Esophagus muscularis mucosa (tissue), 4 donors: Measurements from ENCODE around the gene DEDD. TPM values are rescaled to one million over a fixed set of nuclear protein-coding genes. Genes with fewer than 3 reads are reported as not detected.

Experiments
- DNase-seq: peaks from one replicate; pipeline ENCODE4 v3.0.0-alpha.2; 2017; ENCODE audit errors: extremely low spot score
- H3K27ac ChIP-seq, 4 donors: fragments of 200-600 bp; sonication (generic); replicated peaks in 1 of 4; 1 replicate in 3 of 4; 2 replicates in 1 of 4; pipeline ENCODE4 v1.5.1; 2016 to 2019; ENCODE audit warnings: mild to moderate bottlenecking in 1 of 4
- H3K27me3 ChIP-seq, 4 donors: fragments of 200-600 bp; sonication (generic); one replicate each; pipeline versions ENCODE4 v1.5.1 to v1.6.0; 2016 to 2019
- H3K36me3 ChIP-seq, 4 donors: fragments of 200-600 bp; sonication (generic); one replicate each; pipeline ENCODE4 v1.5.1; 2016 to 2019
- H3K4me1 ChIP-seq, 4 donors: fragments of 200-600 bp; sonication (generic); one replicate each; pipeline ENCODE4 v1.5.1; 2016 to 2019
- H3K4me3 ChIP-seq, 4 donors: fragments of 200-600 bp; sonication (generic); 1 replicate in 2 of 4; 2 replicates in 2 of 4; pipeline ENCODE4 v1.5.1; 2016 to 2019; ENCODE audit warnings: mild to moderate bottlenecking in 4 of 4, moderate library complexity in 1 of 4
- H3K9me3 ChIP-seq, 4 donors: fragments of 200-600 bp; sonication (generic); 1 replicate in 3 of 4; 2 replicates in 1 of 4; pipeline ENCODE4 v1.5.1; 2016 to 2019
- CTCF ChIP-seq, 3 experiments: fragments of 200-600 bp in 2 of 3; fragments of 450-650 bp in 1 of 3; sonication (generic) in 2 of 3; IDR thresholded peaks; one replicate each; pipeline ENCODE4 v1.5.1; 2017 to 2019; ENCODE audit warnings: antibody characterized with exemption in 3 of 3, mild to moderate bottlenecking in 2 of 3, moderate library complexity in 1 of 3
- EP300 ChIP-seq: sonication (generic); formaldehyde crosslinking; IDR thresholded peaks from one replicate; pipeline ENCODE4 v1.6.1; 2017; ENCODE audit warnings: antibody characterized with exemption
- POLR2A ChIP-seq: fragments of 450-650 bp; IDR thresholded peaks from one replicate; pipeline ENCODE4 v1.6.1; 2017; ENCODE audit warnings: antibody characterized with exemption, moderate library complexity, mild to moderate bottlenecking, low read depth
- POLR2AphosphoS5 ChIP-seq, 2 donors: sonication (generic); formaldehyde crosslinking; IDR thresholded peaks; one replicate each; pipeline ENCODE4 v1.6.1; 2017; ENCODE audit warnings: antibody characterized with exemption in 2 of 2
- WGBS: methylation state at CpG from one replicate; pipeline ENCODE4 v1.1.5; 2018; 5-methylcytosine and 5-hydroxymethylcytosine counted together
- intact Hi-C: fragments of 100-400 bp; cut with DNase I; formaldehyde crosslinking; loops from one replicate; pipeline ENCODE4 v1.15.1; 2023
- total RNA-seq, 4 donors: library from RNA; depleted of rRNA; stranded (reverse); fragments of >200 nt; gene quantifications; one replicate each; pipeline versions ENCODE4 v1.1.0 to v1.2.1, GENCODE V29; 2016

Gene DEDD
- total RNA-seq, 4 donors from 2014 or later = 37.0 to 82.5 (median 47.7) TPM

- no peaks in the 10 kb centered on the region for H3K36me3 ChIP-seq
- no peak for DNase-seq
- H3K9me3 ChIP-seq = no peaks in the 10 kb centered on the region
- H3K27me3 ChIP-seq = peaks cover 0 to 17% (median 0%) of the 10 kb centered on the region in 4 donors
- H3K27ac ChIP-seq = no peak overlapping the region
- TF ChIP-seq EP300 (no peak), CTCF (IDR thresholded peaks at IDR 0.05) (no peak), POLR2A (no peak), POLR2AphosphoS5 (IDR thresholded peaks at IDR 0.05) (no peak)
- intact Hi-C loops = no loop called here
- whole genome bisulfite sequencing = 89% methylated on average over 5 of the region's 5 CpGs
- H3K4me1 ChIP-seq = no peaks in the 10 kb centered on the region
- no peak overlapping the region for H3K4me3 ChIP-seq
Observed at GRCh38 chr1:161091093-161091492, 41.4 kb downstream of the DEDD start.

GRCh38 chr1:161090617-161091016, 41.9 kb downstream of the DEDD start:
- no peak for TF ChIP-seq EP300
- no peak for TF ChIP-seq CTCF (IDR thresholded peaks at IDR 0.05)
- TF ChIP-seq POLR2A = no peak
- no peak for TF ChIP-seq POLR2AphosphoS5 (IDR thresholded peaks at IDR 0.05)
- intact Hi-C loops = no loop called here
- Histone ChIP-seq H3K36me3 (no peaks in the 10 kb centered on the region), H3K27ac (no peak overlapping the region), H3K27me3 (peaks cover 0 to 17% (median 0%) of the 10 kb centered on the region in 4 donors), H3K4me3 (no peak overlapping the region), H3K9me3 (no peaks in the 10 kb centered on the region), H3K4me1 (no peaks in the 10 kb centered on the region)
- 73% methylated on average over 3 of the region's 3 CpGs for WGBS
- DNase-seq = no peak

GRCh38 chr1:161089938-161090337, 42.5 kb downstream of the DEDD start:
- H3K27me3 ChIP-seq = peaks cover 0 to 17% (median 0%) of the 10 kb centered on the region in 4 donors
- H3K9me3 ChIP-seq = no peaks in the 10 kb centered on the region
- intact Hi-C loops = no loop called here
- no peaks in the 10 kb centered on the region for H3K4me1 ChIP-seq
- H3K27ac ChIP-seq = no peak overlapping the region
- 86% methylated on average over 5 of the region's 5 CpGs for WGBS
- TF ChIP-seq POLR2AphosphoS5 (IDR thresholded peaks at IDR 0.05) (no peak), EP300 (no peak), CTCF (IDR thresholded peaks at IDR 0.05) (no peak), POLR2A (no peak)
- no peak for DNase-seq
- H3K36me3 ChIP-seq = no peaks in the 10 kb centered on the region
- H3K4me3 ChIP-seq = no peak overlapping the region

GRCh38 chr1:161089251-161089924, 43.1 kb downstream of the DEDD start, which contains the start of gene NECTIN4:
TSS of gene NECTIN4 (minus strand) at chr1:161089558. CDS start at chr1:161089296, 262 bp downstream.
- H3K9me3 ChIP-seq = no peaks in the 10 kb centered on the region
- intact Hi-C loops = no loop called here
- H3K27me3 ChIP-seq = peaks cover 0 to 17% (median 0%) of the 10 kb centered on the region in 4 donors
- no peaks in the 10 kb centered on the region for H3K36me3 ChIP-seq
- H3K4me3 ChIP-seq = no peak within 1 kb of the TSS
- H3K4me1 ChIP-seq = no peaks in the 10 kb centered on the region
- no peak within 1 kb of the TSS for H3K27ac ChIP-seq
- no peak for DNase-seq
- TF ChIP-seq POLR2A (no peak), CTCF (IDR thresholded peaks at IDR 0.05) (no peak)
- WGBS = 74% methylated on average over 15 of the region's 22 CpGs
